PC-3 (cell line): ENCODE measurements around the gene AKAP13. TPM values are rescaled to one million over a fixed set of nuclear protein-coding genes. Genes with fewer than 3 reads are reported as not detected.

Experiments
- ATAC-seq: fragments of 200-7000 bp; cut with Tn5 transposase; 2 replicates; pipeline ENCODE4 v1.9.1; 2020; ENCODE audit warnings: mild to moderate bottlenecking, moderate library complexity
- BruUV-seq: library from RNA; stranded (reverse); fragments of 400-500 nt; replicated peaks from 2 replicates; lab custom pipeline; 2021; lab: Mats Ljungman, UMichigan
- CTCF ChIA-PET: fragments of 300-600 bp; sonication (Branson Sonifier 250); formaldehyde crosslinking; loops from one replicate; lab custom pipeline; 2022; ENCODE audit warnings: antibody characterized with exemption; lab: Charles Lee
- POLR2A ChIA-PET: fragments of 300-600 bp; sonication (Branson Sonifier 250); formaldehyde crosslinking; loops from one replicate; lab custom pipeline; 2022; ENCODE audit warnings: antibody characterized with exemption; ENCODE audit not compliant: unreplicated experiment; lab: Charles Lee
- DNase-seq: peaks from one replicate; pipeline ENCODE4 v3.0.0-alpha.2; 2015
- H2AFZ ChIP-seq: fragments of 300-600 bp; sonication (generic); 2 replicates; pipeline ENCODE4 v1.6.0; 2016; ENCODE audit warnings: antibody characterized with exemption, low read length
- H3F3A ChIP-seq: fragments of 300-600 bp; sonication (generic); one replicate; pipeline ENCODE4 v1.6.0; 2017; ENCODE audit warnings: antibody characterized with exemption, low read length, control low read depth, mild to moderate bottlenecking; ENCODE audit not compliant: unreplicated experiment
- H3K27ac ChIP-seq: fragments of 300-600 bp; sonication (generic); 2 replicates; pipeline ENCODE4 v1.5.1; 2016; ENCODE audit warnings: mild to moderate bottlenecking, low read length
- H3K27me3 ChIP-seq: fragments of 300-600 bp; sonication (generic); 2 replicates; pipeline ENCODE4 v1.6.1; 2016; ENCODE audit warnings: low read length, mixed read lengths
- H3K36me3 ChIP-seq: fragments of 300-600 bp; sonication (generic); 2 replicates; pipeline ENCODE4 v1.6.1; 2016; ENCODE audit warnings: low read depth, mixed run types, low read length, mixed read lengths
- H3K4me1 ChIP-seq: fragments of 300-600 bp; sonication (generic); 2 replicates; pipeline ENCODE4 v1.5.1; 2016; ENCODE audit warnings: low read length; ENCODE audit not compliant: insufficient read depth
- H3K4me2 ChIP-seq: fragments of 300-600 bp; sonication (generic); 2 replicates; pipeline ENCODE4 v1.6.0; 2016; ENCODE audit warnings: low read length
- H3K4me3 ChIP-seq: fragments of 300-600 bp; sonication (generic); 2 replicates; pipeline ENCODE4 v1.5.1; 2016; ENCODE audit warnings: mild to moderate bottlenecking, low read length, mixed read lengths
- H3K79me2 ChIP-seq: fragments of 300-600 bp; sonication (generic); 2 replicates; pipeline ENCODE4 v1.6.1; 2017; ENCODE audit warnings: low read length, mixed read lengths
- H3K9ac ChIP-seq: fragments of 300-600 bp; sonication (generic); 2 replicates; pipeline ENCODE4 v1.6.0; 2016; ENCODE audit warnings: mild to moderate bottlenecking, low read length
- H3K9me2 ChIP-seq: fragments of 300-600 bp; sonication (generic); replicated peaks from 2 replicates; pipeline ENCODE4 v1.6.1; 2016; ENCODE audit warnings: mixed run types, low read length, mixed read lengths
- H3K9me3 ChIP-seq: fragments of 300-600 bp; sonication (generic); 2 replicates; pipeline ENCODE4 v1.6.1; 2016; ENCODE audit warnings: low read length, mixed read lengths
- H4K20me1 ChIP-seq: fragments of 300-600 bp; sonication (generic); 2 replicates; pipeline ENCODE4 v1.6.1; 2016; ENCODE audit warnings: low read length, mixed read lengths
- EZH2 ChIP-seq: fragments of 300-600 bp; sonication (generic); IDR thresholded peaks from one replicate; pipeline ENCODE4 v1.6.1; 2017; ENCODE audit warnings: antibody characterized with exemption, mild to moderate bottlenecking, low read length; ENCODE audit not compliant: unreplicated experiment
- EZH2phosphoT487 ChIP-seq: fragments of 300-600 bp; sonication (generic); IDR thresholded peaks from 2 replicates; pipeline ENCODE4 v1.6.1; 2018; ENCODE audit warnings: mild to moderate bottlenecking, antibody characterized with exemption, low read length, borderline replicate concordance
- intact Hi-C: fragments of 100-400 bp; cut with micrococcal nuclease; formaldehyde crosslinking; loops from 2 replicates; pipeline ENCODE4 v1.9.0; 2023
- total RNA-seq: library from RNA; depleted of rRNA; stranded (reverse); fragments of >200 nt; gene quantifications from 2 replicates; pipeline ENCODE4 v1.2.3, GENCODE V29; 2014
- TF ChIP-seq, protein P1 (sequence below): fragments of 300-600 bp; sonication (generic); conservative IDR thresholded peaks from 2 replicates; pipeline ENCODE4 v1.5.1; 2017; ENCODE audit warnings: antibody characterized with exemption, low read depth, mild to moderate bottlenecking, low read length

The AKAP13 gene
- total RNA-seq, 1 experiment from 2014 or later = 36.8 TPM

DNA sequence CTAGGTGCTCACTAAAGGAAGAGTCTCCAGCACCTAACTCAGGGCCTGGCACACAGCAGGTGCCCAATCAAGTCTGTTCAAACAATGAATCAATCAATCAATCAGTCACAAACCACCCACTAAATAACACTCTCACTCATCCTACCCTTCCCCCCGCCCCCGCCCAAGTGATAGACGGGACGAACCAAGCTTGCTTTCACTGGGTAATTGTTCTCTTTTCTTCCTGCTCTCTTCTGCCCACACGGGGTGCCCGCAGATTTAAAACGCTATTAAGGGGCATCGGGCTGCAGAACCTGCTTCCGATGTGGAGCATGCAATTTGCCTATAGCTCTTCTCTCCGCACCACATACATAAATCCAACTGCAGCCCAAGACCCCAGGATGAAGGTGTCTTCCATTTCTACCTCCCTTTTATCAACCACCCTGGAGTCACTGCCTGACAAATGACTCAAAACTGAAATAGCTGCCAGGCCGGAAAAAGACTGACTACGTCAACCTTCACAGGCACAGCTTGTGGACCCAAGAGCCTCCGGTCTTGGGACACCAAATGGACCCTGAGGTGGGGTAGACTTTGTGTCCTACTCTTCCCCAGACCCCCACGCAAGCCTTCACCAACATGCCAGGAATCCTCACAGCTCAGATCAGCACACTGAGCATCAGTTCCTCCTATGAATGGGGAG lies 412.6 kb downstream of the AKAP13 start:
- ChIA-PET CTCF (no interaction called here), POLR2A (no interaction called here)
- no TSS peak for BruUV-seq
- TF ChIP-seq EZH2 (no peak), EZH2phosphoT487 (no peak)
- TF ChIP-seq, protein P1, sequence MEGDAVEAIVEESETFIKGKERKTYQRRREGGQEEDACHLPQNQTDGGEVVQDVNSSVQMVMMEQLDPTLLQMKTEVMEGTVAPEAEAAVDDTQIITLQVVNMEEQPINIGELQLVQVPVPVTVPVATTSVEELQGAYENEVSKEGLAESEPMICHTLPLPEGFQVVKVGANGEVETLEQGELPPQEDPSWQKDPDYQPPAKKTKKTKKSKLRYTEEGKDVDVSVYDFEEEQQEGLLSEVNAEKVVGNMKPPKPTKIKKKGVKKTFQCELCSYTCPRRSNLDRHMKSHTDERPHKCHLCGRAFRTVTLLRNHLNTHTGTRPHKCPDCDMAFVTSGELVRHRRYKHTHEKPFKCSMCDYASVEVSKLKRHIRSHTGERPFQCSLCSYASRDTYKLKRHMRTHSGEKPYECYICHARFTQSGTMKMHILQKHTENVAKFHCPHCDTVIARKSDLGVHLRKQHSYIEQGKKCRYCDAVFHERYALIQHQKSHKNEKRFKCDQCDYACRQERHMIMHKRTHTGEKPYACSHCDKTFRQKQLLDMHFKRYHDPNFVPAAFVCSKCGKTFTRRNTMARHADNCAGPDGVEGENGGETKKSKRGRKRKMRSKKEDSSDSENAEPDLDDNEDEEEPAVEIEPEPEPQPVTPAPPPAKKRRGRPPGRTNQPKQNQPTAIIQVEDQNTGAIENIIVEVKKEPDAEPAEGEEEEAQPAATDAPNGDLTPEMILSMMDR = no peak
- H2AFZ ChIP-seq = 0 out of 2 replicates have a peak overlapping the region, but pooled peaks have one; percentile 74
- no peaks in the 10 kb centered on the region for H3F3A ChIP-seq
- ATAC-seq (0 out of 2 replicates have a peak, but pooled peaks have one; percentile 9), DNase-seq (peak; percentile 62)
- peak overlapping the region; percentile 79 for H3K9ac ChIP-seq
- no peaks in the 10 kb centered on the region for H3K36me3 ChIP-seq
- H3K9me3 ChIP-seq = no peaks in the 10 kb centered on the region
- no peaks in the 10 kb centered on the region for H3K27me3 ChIP-seq
- H3K9me2 ChIP-seq = no peaks in the 10 kb centered on the region
- H4K20me1 ChIP-seq = peaks cover 7% of the 10 kb centered on the region; the same call in 1 of the 2 replicates
- peak overlapping the region; percentile 99 for H3K4me2 ChIP-seq
- H3K4me1 ChIP-seq = peaks cover 23% of the 10 kb centered on the region
- peak overlapping the region; percentile 84 for H3K4me3 ChIP-seq
- intact Hi-C loops = no loop called here
- no peak overlapping the region for H3K27ac ChIP-seq
- peaks cover 60% of the 10 kb centered on the region for H3K79me2 ChIP-seq

DNA sequence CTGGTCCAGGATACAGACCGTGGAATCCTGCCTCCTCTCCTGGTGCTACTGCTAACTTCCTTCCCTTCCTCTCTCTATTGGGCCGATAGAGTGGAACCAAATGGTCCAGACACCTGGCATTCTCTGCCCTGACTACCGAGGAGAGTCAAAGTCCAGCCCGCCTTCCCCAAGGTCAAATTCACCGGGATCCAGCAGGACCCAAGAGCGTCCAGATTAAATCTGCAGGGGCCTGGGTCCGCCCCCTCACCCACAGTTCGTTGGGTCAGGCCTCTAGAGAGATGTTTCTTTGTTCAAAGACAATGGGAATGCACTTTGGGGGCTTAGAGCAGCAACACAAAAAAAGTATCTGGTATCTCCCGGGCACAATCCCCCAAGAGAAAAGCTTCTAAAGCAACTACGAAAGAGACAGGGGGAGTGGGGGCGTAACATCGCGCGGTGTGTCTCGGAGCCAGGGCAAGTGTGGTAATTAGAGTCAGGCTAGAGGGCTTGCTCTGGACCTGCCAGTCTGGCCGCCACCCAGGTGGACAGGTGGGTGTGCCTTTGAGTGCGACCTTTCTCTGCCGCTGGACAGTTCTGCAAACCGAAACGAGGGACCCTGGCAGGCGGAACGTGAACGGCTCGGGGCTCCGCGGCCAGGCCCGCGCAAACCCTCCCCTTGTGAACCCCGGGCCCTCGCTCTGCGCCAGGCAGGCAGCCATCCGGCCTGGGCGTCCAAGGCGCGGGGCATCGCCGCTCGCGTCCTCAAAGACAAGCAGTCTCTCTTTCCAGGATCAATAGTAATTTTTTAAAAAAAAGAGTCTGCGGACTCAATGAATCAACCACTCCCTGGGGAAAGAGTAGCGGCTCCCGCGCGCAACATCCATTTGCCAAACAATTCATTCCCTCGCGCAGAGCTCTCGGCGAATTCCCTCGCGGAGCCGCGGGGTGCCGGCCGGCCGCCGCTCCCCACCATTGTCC lies 413.5 kb downstream of the AKAP13 start:
- H3K4me3 ChIP-seq = peak overlapping the region; percentile 84
- peak overlapping the region; percentile 79 for H3K9ac ChIP-seq
- ATAC-seq (peak; percentile 36), DNase-seq (peak; percentile 9)
- ChIA-PET POLR2A (interaction anchor here (0.8 kb wide), 1 partner anchor 46 kb away, joined by 9 read pairs; no protein-coding TSS in a partner anchor), CTCF (no interaction called here)
- no peaks in the 10 kb centered on the region for H3K9me2 ChIP-seq
- intact Hi-C loops = no loop called here
- peaks cover 51% of the 10 kb centered on the region for H3K79me2 ChIP-seq
- H2AFZ ChIP-seq = peak overlapping the region; percentile 74
- no peaks in the 10 kb centered on the region for H3K36me3 ChIP-seq
- H3K4me1 ChIP-seq = peaks cover 23% of the 10 kb centered on the region
- no peaks in the 10 kb centered on the region for H3K9me3 ChIP-seq
- 0 out of 2 replicates have a peak overlapping the region, but pooled peaks have one; percentile 5 for H3K27ac ChIP-seq
- BruUV-seq = TSS peak; percentile 59
- H3K27me3 ChIP-seq = no peaks in the 10 kb centered on the region
- H3F3A ChIP-seq = no peaks in the 10 kb centered on the region
- TF ChIP-seq, protein P1 = no peak
- TF ChIP-seq EZH2 = no peak
- TF ChIP-seq EZH2phosphoT487 = no peak
- peak overlapping the region; percentile 99 for H3K4me2 ChIP-seq
- H4K20me1 ChIP-seq = peaks cover 7% of the 10 kb centered on the region; the same call in 1 of the 2 replicates
